Measurements from ENCODE around the gene WDSUB1.

The WDSUB1 gene

DNA sequence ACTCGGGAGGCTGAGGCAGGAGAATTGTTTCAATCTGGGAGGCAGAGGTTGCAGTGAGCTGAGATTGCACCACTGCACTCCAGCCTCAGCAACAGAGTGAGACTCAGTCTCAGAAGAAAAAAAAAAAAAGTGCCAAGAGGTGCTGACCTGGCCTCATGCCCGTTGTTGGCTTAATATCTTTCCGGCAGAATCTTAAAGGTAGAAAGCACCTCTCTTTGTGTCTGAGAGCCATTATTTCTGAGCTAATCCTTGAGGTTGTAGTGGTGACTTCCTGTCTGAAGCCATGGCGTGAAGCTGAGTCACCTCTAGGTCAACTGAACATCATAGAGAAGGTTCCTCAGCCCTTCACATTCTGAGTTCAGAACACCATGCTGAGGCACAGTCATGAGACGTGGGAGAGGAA, 60.4 kb downstream of the WDSUB1 start:
- no peak for DNase-seq (ENCODE audit: extremely low spot score, insufficient read length, low read depth)
- no peak for FAIRE-seq

DNA sequence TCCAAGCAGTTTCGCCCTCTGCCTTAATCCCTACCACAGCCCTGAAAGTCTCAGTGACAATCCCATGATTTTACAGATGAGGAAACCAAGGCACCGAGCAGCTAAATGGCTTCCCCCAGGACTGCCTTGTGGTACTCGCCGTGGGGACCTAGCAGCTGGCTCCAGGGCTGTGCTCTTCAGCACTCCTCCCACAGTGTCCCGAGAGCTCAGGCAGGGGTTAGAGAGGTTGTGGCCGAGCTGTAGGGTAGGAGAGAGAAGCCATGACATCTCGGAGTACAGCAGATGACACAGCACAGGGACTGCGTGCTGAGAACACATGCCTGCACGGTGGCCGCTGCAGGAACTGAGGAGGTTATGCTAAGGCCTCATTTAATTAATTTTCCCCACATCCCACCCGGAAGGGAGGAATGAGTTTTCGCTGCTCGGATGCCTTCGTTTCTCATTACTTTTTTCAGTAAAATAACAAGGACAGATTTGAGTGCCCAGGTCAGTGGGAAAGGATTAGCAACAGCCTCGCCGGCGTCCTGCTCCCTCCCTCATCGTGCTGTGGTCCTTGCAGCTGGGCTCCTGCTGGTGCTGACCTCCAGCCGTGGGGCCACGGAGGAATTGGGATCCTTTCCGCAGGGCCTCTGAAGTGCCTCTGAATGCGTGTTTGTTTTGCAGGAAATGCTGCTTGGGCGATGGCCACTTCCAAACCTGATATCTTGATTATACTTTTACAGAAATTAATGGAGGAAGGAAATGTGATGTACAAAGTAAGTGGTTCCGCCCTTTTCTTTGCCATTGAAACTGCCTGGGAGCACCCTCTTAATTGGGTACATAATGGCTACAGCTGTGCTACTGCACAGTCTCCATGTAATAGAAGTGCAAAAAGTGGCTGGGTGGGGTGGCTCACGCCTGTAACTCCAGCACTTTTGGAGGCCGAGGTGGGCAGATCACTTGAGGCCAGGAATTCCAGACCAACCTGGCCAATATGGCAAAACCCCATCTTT, 61.2 kb downstream of the WDSUB1 start:
- FAIRE-seq (no peak), DNase-seq (ENCODE audit: extremely low spot score, insufficient read length, low read depth) (no peak)

DNA sequence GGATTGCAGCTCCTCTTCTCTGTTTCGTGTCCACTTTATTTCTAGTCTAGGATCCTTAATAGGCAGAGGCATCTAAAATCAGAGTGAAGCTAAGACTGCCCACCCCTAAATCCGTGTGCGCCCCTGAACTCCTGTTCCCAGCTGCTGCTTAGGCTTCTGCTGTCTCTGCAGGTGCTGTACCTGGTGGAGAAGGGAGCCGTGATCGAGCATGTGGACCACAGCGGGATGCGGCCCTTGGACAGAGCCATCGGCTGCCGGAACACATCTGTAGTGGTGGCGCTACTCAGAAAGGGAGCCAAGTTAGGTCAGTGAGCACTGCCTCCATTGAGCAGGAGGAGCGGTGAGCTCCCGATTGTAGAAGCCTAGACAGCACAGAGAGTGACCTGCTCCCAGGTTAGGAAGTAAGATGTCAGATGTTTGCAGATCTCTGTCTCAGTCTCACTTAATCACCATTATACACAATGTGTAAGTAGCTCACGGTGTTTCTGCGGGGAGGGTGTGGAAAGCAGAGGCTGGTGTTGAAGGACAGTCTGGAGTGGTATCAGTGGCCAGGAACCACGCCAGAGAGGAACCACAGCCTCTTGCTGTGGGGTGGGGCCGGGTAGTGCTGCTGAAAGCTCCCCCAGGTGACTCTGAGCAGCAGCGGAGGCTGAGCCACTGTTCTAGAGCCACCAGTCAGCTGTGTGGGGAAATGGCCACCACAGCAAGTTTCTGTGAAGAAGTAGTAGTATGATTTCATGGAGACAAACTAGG, 62.3 kb downstream of the WDSUB1 start:
- no peak for FAIRE-seq
- no peak for DNase-seq (ENCODE audit: extremely low spot score, insufficient read length, low read depth)

DNA sequence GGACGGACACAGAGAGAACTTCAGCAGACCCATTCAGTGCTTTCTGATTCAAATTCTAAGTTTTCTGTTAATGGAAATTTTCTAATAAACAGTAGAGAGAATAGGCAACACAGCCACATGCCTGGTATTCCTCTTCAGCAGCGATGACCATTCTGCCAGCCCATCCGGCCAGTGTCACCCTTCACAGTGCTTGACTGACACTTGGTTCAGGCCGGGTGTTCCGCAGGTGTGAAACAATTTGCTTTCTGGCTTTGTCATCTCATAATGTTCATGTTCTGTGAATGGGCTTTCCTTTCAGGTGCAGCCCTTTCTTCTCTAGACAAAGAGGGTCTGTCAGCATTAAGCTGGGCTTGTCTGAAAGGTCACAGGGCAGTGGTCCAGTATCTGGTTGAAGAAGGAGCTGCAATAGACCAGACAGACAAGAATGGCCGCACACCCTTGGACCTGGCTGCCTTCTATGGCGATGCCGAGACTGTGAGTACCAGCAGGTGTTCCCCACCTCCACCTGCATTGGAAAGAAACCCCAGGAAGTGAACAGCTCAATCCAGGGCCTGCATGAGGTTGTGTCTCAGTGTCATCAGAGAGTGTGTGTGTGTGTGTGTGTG, 67.0 kb downstream of the WDSUB1 start:
- DNase-seq (ENCODE audit: extremely low spot score, insufficient read length, low read depth): no peak
- no peak for FAIRE-seq

DNA sequence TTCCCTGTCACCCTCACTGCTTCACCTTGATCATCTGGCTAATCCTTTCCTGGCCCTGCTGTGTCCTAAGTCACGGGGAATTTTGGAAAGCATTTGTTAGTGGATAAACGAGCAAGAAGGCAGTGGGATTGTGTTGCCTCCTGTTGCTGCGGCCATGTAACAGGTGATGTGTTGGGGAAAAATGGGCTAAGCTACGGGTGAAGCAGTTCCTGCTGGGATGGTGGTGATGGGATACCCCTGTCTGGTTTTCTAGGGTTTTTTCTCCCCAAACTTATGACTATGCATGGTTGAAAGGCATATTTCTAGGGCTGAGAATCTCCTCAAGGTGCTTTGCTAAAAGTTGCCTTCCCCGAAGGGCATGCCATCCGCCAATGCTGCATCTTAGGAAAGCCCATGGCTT, 68.1 kb downstream of the WDSUB1 start:
- no peak for FAIRE-seq
- DNase-seq (ENCODE audit: extremely low spot score, insufficient read length, low read depth): no peak

DNA sequence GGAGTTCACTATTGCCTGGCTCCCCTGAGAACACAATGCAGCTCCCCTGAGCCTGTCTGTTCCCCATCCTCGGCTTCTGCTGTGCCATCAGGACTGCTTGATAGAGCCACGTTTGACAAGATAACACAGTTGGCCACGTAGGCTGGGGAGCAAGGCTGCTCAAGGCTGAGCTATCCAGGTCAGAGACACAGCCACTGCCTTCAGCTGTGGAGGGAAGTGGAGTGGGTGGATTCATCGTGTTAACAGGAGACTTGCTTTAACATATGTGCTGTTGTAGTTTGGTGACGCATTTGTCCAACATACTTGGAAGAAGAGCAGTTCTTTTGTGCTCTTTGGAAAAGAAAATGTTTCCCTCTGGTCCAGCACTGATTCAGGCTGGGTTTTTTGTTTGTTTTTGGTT, 68.8 kb downstream of the WDSUB1 start:
- FAIRE-seq: no peak

DNA sequence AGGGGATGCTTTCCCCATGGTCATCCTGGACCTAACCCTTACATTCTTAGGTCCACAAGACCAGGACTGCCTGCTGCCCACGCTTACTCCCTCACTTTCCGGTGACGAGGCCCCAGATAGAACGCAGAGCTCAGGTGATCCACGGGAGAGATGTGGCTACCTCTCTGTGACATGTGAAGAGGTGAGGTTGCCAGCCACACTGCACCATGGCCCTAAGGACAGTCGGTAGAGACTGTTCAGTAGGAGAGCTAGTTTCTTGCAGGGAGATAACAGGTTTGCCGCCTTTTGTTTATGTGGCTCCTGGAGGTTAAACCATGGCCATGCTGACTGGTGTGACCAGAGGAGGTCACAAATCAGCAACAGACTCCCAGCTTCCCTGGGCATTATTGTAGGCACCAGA, 71.4 kb downstream of the WDSUB1 start:
- DNase-seq (ENCODE audit: extremely low spot score, insufficient read length, low read depth): no peak
- FAIRE-seq: no peak

More for the DNA sequence above, 68.8 kb downstream of the WDSUB1 start:
- DNase-seq (ENCODE audit: extremely low spot score, insufficient read length, low read depth): no peak

DNA sequence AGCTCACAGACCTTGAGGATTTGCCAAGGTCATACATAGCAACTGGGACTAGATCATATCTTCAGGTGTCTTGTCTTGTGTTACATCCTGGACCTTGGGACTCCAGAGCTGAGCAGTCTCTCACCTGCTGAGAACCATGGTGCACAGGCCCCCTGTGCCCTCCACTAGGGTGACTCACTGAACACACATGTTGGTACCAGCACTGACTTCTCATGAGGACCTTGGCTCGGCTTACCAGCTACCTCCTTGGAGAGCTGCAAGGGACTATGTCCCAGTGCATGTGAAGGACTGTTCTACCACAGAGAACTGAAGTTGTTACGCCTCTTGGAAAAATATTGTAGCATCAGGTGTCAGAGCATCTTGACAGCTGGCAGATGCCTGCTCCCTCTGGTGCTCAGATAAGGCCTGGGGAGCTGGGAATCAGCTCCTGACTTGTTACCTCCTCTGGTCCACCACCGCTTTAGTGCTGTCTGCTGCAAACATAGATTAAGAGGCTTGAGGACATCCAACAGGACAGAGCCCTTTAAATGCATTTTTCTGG, 72.1 kb downstream of the WDSUB1 start:
- DNase-seq (ENCODE audit: extremely low spot score, insufficient read length, low read depth) (no peak), FAIRE-seq (no peak)

DNA sequence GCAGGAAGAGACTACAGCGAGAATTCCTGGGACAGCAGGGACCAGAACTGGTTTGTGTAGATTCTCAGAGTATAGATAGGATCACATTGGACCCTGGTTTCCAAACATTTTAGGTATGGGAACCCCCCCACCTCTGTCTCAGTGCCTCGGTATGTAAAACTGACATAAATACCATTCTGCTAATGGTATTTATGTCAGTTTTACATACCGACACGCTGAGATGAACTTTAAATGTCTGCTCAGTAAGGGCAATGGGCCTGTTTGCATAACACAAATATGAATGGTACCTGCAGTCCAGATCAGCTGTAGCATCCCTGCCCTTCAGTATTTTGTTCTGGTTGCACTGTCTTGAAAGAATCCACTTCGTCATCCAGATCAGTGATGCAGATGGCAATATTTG, 73.2 kb downstream of the WDSUB1 start:
- FAIRE-seq (no peak), DNase-seq (ENCODE audit: extremely low spot score, insufficient read length, low read depth) (no peak)

DNA sequence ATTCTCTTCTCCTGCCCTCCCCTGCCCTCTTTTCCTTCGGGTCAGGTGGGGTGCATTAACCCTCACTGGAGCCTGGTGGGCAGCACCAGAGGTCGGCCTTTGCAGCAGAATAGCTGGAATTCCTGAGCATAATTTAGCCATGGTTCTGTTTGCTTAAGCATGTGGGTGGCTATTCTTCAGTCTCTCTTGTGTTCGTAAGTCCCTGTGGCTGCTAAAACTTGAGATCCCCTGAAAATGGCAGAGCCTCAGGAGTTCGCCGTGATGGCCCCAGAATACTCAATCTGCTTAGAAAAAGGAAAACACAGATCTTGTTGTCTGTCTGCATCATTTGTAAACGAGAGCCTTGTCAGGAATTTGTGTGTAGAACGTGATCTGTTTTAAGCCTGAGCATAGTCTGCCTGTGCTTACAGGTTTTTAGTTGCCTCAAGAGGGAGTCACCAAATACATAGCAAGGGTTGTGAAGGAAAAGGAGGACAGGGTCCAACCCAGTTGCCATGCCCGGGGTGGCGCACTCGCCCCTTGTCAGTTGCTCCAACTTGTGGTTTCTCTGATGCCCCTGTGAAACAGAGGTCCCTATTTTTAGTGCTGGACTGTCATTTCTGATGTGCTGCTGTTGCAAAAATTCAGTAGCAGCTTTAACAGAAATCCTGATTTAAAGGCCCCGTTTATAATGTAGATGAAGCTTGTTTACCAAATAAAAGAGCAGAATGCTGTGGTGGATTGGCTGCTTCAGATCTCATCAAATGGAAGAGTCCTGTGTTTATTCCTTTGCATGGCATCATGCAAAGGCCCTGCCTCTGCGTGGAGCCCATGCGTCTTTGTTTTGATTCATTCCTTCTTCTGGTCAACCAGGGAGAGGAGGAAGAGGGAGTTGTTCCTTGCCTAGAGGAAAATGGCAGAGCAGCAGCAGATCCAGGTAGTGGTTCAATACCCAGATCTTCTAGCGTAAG, 74.8 kb downstream of the WDSUB1 start:
- FAIRE-seq (no peak), DNase-seq (ENCODE audit: extremely low spot score, insufficient read length, low read depth) (no peak)

DNA sequence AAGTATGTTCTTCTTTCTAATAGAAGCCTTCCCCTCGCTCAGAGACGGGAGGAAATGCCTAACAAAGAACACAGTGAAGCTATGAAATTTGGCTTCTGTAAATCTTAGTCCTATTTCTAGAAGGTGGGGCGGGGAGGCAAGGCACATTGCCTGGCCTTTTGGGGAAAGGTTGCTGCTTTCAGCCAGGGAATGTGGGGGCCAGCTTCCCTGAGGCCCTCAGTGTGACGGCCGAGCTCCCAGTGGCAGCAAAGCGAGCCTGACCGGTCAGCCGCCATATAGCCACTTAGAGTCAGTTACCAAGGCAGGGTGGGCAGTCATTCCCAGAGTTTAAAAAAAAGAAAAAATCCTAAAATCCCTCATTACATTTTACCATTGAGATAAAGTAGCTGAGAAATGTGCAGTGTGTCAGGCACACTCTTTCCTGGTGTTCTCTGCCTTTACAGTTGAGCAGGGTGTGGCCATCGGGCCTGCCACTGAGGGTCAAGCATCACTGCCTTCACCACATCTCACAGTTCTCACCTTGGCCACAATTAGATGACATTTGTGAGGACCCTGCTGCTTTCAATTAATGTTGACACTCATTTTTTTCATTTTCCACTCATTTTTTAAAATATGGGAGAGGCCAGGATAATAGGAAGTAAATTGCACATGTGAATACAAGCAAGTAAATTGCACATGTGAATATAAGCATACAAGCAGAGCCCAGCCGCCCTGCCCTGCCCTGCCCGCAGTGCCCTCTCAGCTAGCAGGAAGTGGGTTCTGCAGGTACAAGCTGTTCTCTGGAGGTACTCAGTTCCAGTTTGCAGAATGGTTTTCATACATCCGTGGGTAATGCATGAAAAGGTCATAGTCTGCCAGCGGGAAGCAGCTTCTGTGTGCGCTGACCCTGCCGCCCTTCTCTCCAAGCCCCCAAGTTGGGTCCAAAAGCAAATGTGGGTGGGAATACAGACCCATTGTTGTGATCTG, 76.9 kb downstream of the WDSUB1 start:
- FAIRE-seq: peak; percentile 31
- DNase-seq (ENCODE audit: extremely low spot score, insufficient read length, low read depth): no peak

DNA sequence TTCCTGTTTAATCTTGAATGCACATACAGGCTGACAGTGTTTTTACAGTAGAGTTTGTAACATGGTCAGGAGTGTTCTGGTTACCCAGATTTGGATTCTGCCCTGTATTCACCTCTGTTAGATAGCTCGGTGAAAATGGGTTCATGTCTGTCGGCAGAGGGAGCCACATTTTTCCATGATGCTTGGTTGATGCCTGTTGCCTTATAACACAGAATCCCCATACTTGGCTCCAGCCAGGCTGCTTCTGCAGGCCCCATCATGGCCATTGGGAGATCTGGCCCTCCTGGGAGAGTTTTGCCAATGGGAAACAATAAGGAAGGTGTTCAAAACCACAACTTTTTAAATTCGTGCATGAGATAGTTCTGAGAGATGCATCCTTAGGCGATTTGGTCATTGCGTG, 78.1 kb downstream of the WDSUB1 start:
- no peak for DNase-seq (ENCODE audit: extremely low spot score, insufficient read length, low read depth)
- no peak for FAIRE-seq

DNA sequence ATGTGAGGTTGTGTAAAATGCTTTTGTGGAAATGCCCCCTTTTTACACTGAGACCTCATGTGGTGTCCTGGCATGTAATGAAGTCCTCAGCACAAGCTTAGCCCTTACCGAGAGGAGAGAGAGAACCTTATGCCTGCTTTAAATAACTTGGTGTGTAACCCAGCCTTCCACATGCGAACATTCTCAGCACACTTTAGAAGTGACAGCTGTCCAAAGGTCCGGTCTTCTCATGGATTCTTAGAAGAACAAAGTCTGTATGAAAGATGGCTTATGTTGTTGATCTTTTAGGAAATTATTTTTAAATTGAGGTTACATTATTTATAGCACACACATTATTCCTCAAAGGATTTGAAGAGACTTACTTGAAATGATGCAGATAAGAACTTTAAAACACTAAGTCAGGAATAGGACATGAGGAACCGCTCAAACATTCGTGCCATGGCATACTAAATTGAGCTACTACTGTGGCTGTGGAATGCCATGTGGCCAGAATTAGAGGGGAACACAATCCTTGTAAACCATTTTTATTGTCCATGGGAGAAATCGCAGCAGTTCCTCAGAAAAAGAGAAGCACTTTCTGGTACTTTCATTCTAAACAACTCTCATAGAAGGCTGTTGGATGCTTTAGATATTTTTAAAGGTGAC, 79.6 kb downstream of the WDSUB1 start:
- DNase-seq (ENCODE audit: extremely low spot score, insufficient read length, low read depth) (no peak), FAIRE-seq (no peak)

DNA sequence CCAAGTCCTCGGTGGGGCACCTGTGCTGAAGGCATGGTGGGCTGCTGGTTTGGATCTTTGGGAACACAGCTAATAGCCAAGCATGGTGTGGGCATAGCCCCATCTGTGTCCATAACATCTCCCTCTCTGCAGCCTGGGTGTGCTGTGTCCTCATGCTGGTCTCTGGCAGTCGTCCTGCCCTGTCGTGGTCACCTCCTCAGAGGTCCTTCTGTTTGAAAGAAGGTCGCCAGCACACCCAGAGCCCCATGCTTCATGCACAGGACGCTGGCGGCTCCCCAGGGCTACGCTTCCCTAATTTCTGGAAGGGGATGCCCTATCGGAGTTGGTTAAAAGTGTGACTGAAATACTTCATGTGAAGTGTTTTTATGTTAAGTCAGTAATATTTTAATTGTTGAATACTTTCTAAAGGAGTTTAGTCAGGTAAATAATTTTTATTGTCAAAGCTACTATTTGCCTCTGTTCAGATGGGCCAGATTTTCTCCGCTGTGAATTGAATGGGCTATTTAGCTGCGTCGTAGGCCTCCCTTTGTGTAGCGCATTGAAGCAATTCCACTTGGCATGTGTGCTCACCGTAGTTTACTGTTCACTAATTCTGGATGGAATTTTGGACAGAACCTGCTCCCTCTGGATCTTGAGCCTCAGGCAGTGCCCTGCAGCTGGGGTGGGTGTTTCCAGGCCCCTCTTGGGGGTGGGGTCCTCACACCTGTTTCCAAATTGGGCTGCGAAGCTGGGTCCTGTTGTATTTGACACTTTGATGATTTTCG, 81.9 kb downstream of the WDSUB1 start:
- FAIRE-seq (no peak), DNase-seq (ENCODE audit: extremely low spot score, insufficient read length, low read depth) (no peak)

DNA sequence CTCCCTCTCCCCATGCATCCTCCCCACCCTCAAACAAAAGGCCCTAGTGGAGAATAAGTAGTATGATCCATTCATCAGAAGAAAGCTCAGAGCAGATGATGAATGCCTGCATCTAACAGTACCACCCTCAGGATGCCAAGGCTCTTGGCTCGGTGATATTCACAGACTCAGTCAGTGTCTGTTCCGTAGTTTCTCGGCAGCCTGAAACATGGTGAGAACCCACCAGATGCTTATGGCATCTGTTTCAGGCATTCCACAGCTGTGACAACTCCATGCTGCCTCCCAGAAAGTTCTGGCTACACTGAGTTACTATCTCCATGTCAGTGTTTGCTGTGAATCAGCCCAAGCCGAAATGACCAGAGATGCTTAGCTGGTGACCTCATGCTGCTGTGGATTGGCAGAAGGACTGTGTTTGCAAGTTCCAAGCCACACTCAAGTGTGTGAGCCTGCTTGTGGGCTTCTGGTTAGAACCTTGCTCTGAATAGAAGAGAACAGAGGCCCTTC, 83.9 kb downstream of the WDSUB1 start:
- DNase-seq (ENCODE audit: extremely low spot score, insufficient read length, low read depth) (no peak), FAIRE-seq (no peak)

DNA sequence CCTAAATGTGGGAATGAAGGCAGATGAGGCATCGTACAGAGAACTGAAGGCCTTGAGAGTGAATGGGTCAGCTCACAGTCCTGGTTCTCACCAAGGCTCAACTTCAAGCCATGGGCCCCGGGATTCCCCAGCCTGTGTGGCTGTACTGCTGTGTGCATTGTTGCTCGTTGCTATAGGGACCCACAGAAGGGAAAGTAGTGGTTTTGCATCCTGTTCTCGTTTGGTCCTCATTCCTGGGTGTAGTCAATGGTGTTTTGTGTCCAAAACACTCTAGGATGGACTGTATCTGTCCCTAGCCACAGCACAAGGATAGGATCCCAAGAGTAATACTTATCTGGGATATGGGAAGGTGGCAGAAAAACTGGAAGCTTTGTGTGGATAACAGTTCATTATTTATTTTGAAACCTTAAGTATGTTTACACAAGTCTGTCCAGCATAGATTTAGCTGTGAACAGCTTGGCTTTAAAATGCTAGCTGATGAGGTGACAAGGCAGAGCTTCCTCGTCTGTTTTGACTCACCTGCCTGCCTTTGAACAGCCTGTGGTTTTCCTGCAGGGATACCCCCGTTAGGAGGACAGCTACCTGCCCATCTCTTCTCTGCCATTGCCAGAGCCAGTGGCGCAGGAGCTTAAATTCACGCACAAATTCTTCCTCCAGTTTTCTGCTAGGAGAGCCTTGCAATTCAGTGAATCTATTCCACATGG, 85.0 kb downstream of the WDSUB1 start:
- DNase-seq (ENCODE audit: extremely low spot score, insufficient read length, low read depth) (no peak), FAIRE-seq (peak; percentile 87)

Measured in GM18507 (cell line).